ENCODE results near the gene CRTAC1.

CRTAC1 gene

GRCh38 chr10:98012644-98013043, 17.8 kb downstream of the CRTAC1 start:
- H3K27ac ChIP-seq, result no peak overlapping the region
- no peak for TF ChIP-seq ZFX (IDR thresholded peaks at IDR 0.05)
- TF ChIP-seq, protein P1, sequence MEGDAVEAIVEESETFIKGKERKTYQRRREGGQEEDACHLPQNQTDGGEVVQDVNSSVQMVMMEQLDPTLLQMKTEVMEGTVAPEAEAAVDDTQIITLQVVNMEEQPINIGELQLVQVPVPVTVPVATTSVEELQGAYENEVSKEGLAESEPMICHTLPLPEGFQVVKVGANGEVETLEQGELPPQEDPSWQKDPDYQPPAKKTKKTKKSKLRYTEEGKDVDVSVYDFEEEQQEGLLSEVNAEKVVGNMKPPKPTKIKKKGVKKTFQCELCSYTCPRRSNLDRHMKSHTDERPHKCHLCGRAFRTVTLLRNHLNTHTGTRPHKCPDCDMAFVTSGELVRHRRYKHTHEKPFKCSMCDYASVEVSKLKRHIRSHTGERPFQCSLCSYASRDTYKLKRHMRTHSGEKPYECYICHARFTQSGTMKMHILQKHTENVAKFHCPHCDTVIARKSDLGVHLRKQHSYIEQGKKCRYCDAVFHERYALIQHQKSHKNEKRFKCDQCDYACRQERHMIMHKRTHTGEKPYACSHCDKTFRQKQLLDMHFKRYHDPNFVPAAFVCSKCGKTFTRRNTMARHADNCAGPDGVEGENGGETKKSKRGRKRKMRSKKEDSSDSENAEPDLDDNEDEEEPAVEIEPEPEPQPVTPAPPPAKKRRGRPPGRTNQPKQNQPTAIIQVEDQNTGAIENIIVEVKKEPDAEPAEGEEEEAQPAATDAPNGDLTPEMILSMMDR (conservative IDR thresholded peaks at IDR 0.05), result no peak

DNA sequence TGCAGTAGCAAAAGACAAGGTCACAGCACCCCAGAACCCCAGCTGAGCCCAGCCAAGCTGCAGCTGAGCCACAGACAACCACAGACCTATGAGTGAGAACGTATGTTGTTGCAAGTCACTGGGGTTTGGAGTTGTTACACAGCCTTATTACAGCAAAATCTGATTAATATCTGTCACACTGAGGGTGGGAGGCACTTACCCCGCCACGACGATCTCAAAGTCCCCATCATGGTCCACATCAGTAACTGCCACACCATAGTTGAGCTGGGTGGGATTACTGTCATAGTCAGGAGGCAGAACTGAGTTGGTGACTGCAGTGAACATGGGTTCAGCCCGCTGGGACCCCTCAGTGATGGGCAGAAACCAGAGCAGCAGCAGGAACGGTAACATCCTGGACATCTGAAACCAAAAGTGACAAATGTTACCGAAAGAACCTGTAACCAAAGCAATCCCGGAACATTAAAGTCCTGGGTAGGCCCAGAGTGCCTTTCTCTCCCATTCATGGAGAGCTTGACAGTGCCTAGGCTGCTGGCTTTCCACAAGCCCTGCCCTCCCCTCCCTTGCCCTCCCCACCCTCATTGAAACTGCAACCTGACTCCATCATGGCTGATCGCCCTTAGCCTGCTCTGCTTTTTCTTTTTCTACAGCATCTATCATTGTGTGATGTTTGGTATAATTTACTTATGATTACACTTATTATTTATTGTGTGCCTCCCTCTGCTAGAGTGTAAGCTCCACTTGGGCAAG, 19.3 kb downstream of the CRTAC1 start:
- TF ChIP-seq, protein P1 (conservative IDR thresholded peaks at IDR 0.05), result no peak
- no peak for TF ChIP-seq ZFX (IDR thresholded peaks at IDR 0.05)
- no peak overlapping the region for H3K27ac ChIP-seq

GRCh38 chr10:98006266-98006665, 24.2 kb downstream of the CRTAC1 start:
- no peak overlapping the region for H3K27ac ChIP-seq
- TF ChIP-seq, protein P1 (conservative IDR thresholded peaks at IDR 0.05), result no peak
- no peak for TF ChIP-seq ZFX (IDR thresholded peaks at IDR 0.05)

- TF ChIP-seq, protein P1 (conservative IDR thresholded peaks at IDR 0.05), result no peak
- TF ChIP-seq ZFX (IDR thresholded peaks at IDR 0.05), result no peak
These were observed 28.7 kb downstream of the CRTAC1 start for GRCh38 chr10:98001736-98002135.

GRCh38 chr10:98000346-98000745, 30.1 kb downstream of the CRTAC1 start:
- no peak for TF ChIP-seq ZFX (IDR thresholded peaks at IDR 0.05)
- TF ChIP-seq, protein P1 (conservative IDR thresholded peaks at IDR 0.05), result no peak

More at GRCh38 chr10:98001736-98002135, 28.7 kb downstream of the CRTAC1 start:
- H3K27ac ChIP-seq, result no peak overlapping the region

GRCh38 chr10:97999923-98000248, 30.5 kb downstream of the CRTAC1 start:
- H3K27ac ChIP-seq, result no peak overlapping the region
- no peak for TF ChIP-seq ZFX (IDR thresholded peaks at IDR 0.05)
- TF ChIP-seq, protein P1 (conservative IDR thresholded peaks at IDR 0.05), result no peak

More at GRCh38 chr10:98000346-98000745, 30.1 kb downstream of the CRTAC1 start:
- no peak overlapping the region for H3K27ac ChIP-seq

DNA sequence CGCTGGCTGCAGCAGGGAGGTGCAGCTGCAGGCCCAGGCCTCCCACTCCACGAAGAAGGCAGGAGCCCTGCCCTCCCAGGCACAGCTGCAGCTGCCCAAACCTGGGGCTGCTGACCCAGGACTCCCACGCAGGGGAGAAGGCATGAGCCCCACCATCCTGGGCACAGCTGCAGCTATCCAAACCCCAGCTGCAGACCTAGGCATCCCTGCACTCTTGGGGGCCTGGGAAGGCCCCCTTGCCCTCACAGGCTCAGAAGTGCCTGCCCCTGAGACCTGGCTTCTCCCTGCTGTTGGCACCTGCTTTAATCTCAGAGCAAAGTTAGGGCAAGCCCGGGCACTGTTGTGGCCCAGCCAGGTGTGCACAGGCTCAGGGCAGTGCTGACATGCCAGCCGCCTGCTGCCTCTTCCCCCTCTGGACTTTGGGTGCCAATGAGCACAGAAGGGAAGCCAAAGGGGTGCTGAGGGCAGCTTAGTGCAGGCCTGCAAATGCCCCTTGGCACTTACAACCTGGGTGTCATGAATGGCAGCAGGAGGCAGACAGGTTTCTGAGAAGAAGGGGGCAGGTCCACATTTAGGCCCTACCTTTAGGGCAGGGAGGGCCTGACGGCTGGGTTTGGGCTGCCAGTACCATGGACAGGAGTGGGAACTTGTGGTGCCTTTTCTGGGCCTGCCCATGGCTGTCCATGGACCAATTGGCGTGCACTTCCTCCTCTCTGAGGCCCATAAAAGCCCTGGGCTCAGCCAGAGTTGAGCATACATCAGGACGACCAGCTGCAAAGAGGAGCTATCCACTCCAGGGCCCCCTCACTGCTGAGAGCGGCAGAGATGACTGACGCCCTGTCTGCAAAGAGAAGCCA, 31.1 kb downstream of the CRTAC1 start:
- TF ChIP-seq, protein P1 (conservative IDR thresholded peaks at IDR 0.05), result no peak
- TF ChIP-seq ZFX (IDR thresholded peaks at IDR 0.05), result no peak
- H3K27ac ChIP-seq, result no peak overlapping the region
